ENCODE results near the gene TULP1.

Gene TULP1

GRCh38 chr6:35497571-35498421 lies 14.9 kb downstream of the TULP1 start:
- DNase-seq (ENCODE audit: extremely low read depth, low read depth): peak; percentile 83
- TF ChIP-seq CTCF (IDR thresholded peaks at IDR 0.05; ENCODE audit: low read depth, low read length, missing control alignments): no peak

GRCh38 chr6:35496841-35497570 lies 15.7 kb downstream of the TULP1 start, which contains the start of gene TEAD3:
Gene TEAD3 (minus strand): TSS chr6:35497079.
- DNase-seq (ENCODE audit: extremely low read depth, low read depth): no peak
- peak within 1 kb of the TSS; percentile 71 for H3K4me3 ChIP-seq (replicated peaks; ENCODE audit: low read depth, low read length)
- no peak for TF ChIP-seq CTCF (IDR thresholded peaks at IDR 0.05; ENCODE audit: low read depth, low read length, missing control alignments)

More at GRCh38 chr6:35497571-35498421, 14.9 kb downstream of the TULP1 start:
- peak overlapping the region; percentile 71 for H3K4me3 ChIP-seq (replicated peaks; ENCODE audit: low read depth, low read length)

- peak overlapping the region; percentile 50 for H3K4me3 ChIP-seq (replicated peaks; ENCODE audit: low read depth, low read length)
- no peak for TF ChIP-seq CTCF (IDR thresholded peaks at IDR 0.05; ENCODE audit: low read depth, low read length, missing control alignments)
- DNase-seq (ENCODE audit: extremely low read depth, low read depth): no peak
Measured at GRCh38 chr6:35496036-35496840, 16.5 kb downstream of the TULP1 start.

GRCh38 chr6:35495258-35496035 lies 17.2 kb downstream of the TULP1 start:
- DNase-seq (ENCODE audit: extremely low read depth, low read depth): no peak
- H3K4me3 ChIP-seq (replicated peaks; ENCODE audit: low read depth, low read length): peak overlapping the region; percentile 50
- TF ChIP-seq CTCF (IDR thresholded peaks at IDR 0.05; ENCODE audit: low read depth, low read length, missing control alignments): no peak

GRCh38 chr6:35494161-35494563 lies 18.5 kb downstream of the TULP1 start:
- DNase-seq (ENCODE audit: extremely low read depth, low read depth): no peak
- no peak for TF ChIP-seq CTCF (IDR thresholded peaks at IDR 0.05; ENCODE audit: low read depth, low read length, missing control alignments)
- peak overlapping the region; percentile 50 for H3K4me3 ChIP-seq (replicated peaks; ENCODE audit: low read depth, low read length)

Data from HFF-Myc (cell line).